Ectodermal cell (in vitro differentiated cells): Measurements from ENCODE around the gene ARL17A.
"Not testable (repeated sequence)": the region's sequence is repeated elsewhere in the genome, so short reads cannot be mapped to it uniquely, and the experiment has no call there.

Source experiments
- H3K27ac ChIP-seq: 2 replicates; pipeline ENCODE4 v1.7.0; 2013; ENCODE audit warnings: mild to moderate bottlenecking, low read depth, low read length; ENCODE audit not compliant: insufficient read depth, poor library complexity, severe bottlenecking
- H3K27me3 ChIP-seq: 2 replicates; pipeline ENCODE4 v1.7.0; 2013; ENCODE audit warnings: mild to moderate bottlenecking, low read length; ENCODE audit not compliant: insufficient read depth, control insufficient read depth, poor library complexity, severe bottlenecking
- H3K36me3 ChIP-seq: one replicate; pipeline ENCODE4 v1.7.0; 2013; ENCODE audit warnings: low read length; ENCODE audit not compliant: control insufficient read depth, insufficient read depth
- H3K4me1 ChIP-seq: one replicate; pipeline ENCODE4 v1.7.0; 2013; ENCODE audit warnings: low read length; ENCODE audit not compliant: control insufficient read depth, insufficient read depth
- H3K4me3 ChIP-seq: 2 replicates; pipeline ENCODE4 v1.7.0; 2013; ENCODE audit warnings: low read depth, low read length, control low read depth; ENCODE audit not compliant: insufficient read depth
- H3K9me3 ChIP-seq: 2 replicates; pipeline ENCODE4 v1.7.0; 2013; ENCODE audit warnings: mild to moderate bottlenecking, low read length, moderate library complexity; ENCODE audit not compliant: control insufficient read depth
- WGBS, 2 experiments: methylation state at CpG; one replicate each; pipeline ENCODE4 v1.1.7; 2013; ENCODE audit warnings: missing lambda C conversion rate in 2 of 2; 5-methylcytosine and 5-hydroxymethylcytosine counted together

Gene ARL17A

DNA sequence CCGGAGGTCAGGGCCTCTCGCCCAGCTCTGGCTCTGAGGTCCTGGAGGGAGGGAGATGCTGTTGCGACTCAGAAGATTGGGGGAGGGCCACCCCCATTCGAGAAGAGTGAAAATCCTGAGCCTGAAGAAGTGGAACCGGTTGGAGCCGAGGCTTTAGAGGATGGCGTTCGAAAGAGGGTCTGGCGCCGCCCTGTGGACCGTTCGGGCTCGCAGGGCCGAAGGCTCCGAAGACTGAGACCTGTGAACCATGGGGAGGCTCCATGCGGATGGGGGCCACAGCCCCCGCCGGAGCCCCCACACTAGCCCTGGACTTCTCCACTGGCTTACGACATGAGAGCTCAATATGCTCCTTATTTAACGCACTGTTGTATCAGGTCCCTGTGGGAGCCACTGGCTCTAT, 20.3 kb downstream of the ARL17A start:
- H3K27me3 ChIP-seq, H3K4me1 ChIP-seq, H3K4me3 ChIP-seq, H3K27ac ChIP-seq, H3K9me3 ChIP-seq, H3K36me3 ChIP-seq: not testable (repeated sequence)
- WGBS, 2 experiments: no CpG with 5 or more reads among the region's 20 CpGs

- not testable (repeated sequence) for H3K9me3 ChIP-seq, H3K27ac ChIP-seq, H3K4me3 ChIP-seq, H3K36me3 ChIP-seq, H3K4me1 ChIP-seq, H3K27me3 ChIP-seq
- 97 to 98% methylated on average over 7 to 9 of the region's 10 CpGs for WGBS, 2 experiments
These were observed 30.9 kb downstream of the ARL17A start for GRCh38 chr17:46548607-46549006.

- H3K36me3 ChIP-seq, H3K27ac ChIP-seq, H3K4me1 ChIP-seq, H3K4me3 ChIP-seq, H3K27me3 ChIP-seq, H3K9me3 ChIP-seq: not testable (repeated sequence)
- WGBS, 2 experiments: 92 to 93% methylated on average over 17 to 19 of the region's 22 CpGs
These were observed 44.8 kb downstream of the ARL17A start for GRCh38 chr17:46534716-46535115.

GRCh38 chr17:46512168-46512567, 67.3 kb downstream of the ARL17A start, which contains the start of gene LRRC37A2:
LRRC37A2 (plus strand) TSS chr17:46512468; CDS start chr17:46512713, 245 bp downstream.
- H3K27ac ChIP-seq, H3K4me3 ChIP-seq, H3K4me1 ChIP-seq, H3K27me3 ChIP-seq, H3K36me3 ChIP-seq, H3K9me3 ChIP-seq: not testable (repeated sequence)
- WGBS, 2 experiments: no CpG with 5 or more reads among the region's 11 CpGs

DNA sequence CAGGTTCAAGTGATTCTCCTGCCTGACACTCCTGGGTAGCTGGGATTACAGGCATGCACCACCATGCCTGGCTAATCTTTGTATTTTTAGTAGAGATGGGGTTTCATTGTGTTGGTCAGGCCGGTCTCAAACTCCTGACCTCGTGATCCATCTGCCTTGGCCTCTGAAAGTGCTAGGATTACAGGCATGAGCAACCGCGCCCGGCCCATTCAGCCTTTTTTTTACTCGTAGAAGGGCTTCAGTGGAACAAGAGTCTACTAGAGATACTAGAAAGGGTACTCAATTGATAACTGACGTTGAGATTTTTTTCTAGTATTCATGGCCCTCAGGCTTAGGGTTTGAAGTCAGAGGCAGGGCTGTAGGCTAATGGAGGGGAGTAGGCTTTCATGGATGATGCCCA, 73.6 kb downstream of the ARL17A start:
- H3K27ac ChIP-seq, H3K9me3 ChIP-seq, H3K27me3 ChIP-seq, H3K4me3 ChIP-seq, H3K36me3 ChIP-seq, H3K4me1 ChIP-seq: not testable (repeated sequence)
- 90 to 94% methylated on average over 5 of the region's 7 CpGs for WGBS, 2 experiments

GRCh38 chr17:46499437-46500139, 79.9 kb downstream of the ARL17A start:
- no CpG with 5 or more reads among the region's 6 CpGs for WGBS, 2 experiments
- H3K4me3 ChIP-seq: not testable (repeated sequence)

GRCh38 chr17:46492021-46492420, 87.5 kb downstream of the ARL17A start:
- H3K9me3 ChIP-seq, H3K4me3 ChIP-seq, H3K36me3 ChIP-seq, H3K27me3 ChIP-seq, H3K27ac ChIP-seq, H3K4me1 ChIP-seq: not testable (repeated sequence)
- 96% methylated on average over 7 to 12 of the region's 16 CpGs for WGBS, 2 experiments

More at GRCh38 chr17:46499437-46500139, 79.9 kb downstream of the ARL17A start:
- H3K27me3 ChIP-seq, H3K9me3 ChIP-seq, H3K36me3 ChIP-seq, H3K27ac ChIP-seq, H3K4me1 ChIP-seq: not testable (repeated sequence)

DNA sequence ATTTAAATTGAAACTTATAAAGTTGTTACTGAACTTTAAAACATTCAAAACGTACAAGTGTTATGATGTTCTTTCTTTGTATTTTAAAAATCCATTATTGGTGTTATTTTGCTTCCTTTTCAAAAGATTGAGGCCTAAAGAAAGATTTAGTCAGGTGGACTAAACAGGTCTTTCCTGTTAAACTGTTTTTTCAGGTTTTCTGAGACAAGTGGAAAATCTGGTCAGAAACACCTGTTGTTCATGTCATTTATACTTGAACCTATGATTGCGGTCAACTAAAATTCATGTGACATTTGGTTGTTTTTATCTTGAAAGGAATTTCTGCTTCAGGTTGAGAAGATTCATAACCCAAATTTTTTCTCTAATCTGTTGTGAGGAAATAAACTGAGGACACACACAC, 98.2 kb downstream of the ARL17A start:
- no CpG with 5 or more reads among the region's 2 CpGs for WGBS, 2 experiments
- H3K27ac ChIP-seq, H3K36me3 ChIP-seq, H3K27me3 ChIP-seq, H3K4me3 ChIP-seq, H3K9me3 ChIP-seq, H3K4me1 ChIP-seq: not testable (repeated sequence)

- not testable (repeated sequence) for H3K4me1 ChIP-seq, H3K4me3 ChIP-seq, H3K36me3 ChIP-seq, H3K9me3 ChIP-seq, H3K27me3 ChIP-seq, H3K27ac ChIP-seq
- whole genome bisulfite sequencing, 2 experiments: no CpG with 5 or more reads among the region's 3 CpGs
These were observed 100.7 kb downstream of the ARL17A start for GRCh38 chr17:46478823-46479222.

GRCh38 chr17:46475583-46475982, 103.9 kb downstream of the ARL17A start:
- H3K4me3 ChIP-seq, H3K27me3 ChIP-seq, H3K4me1 ChIP-seq, H3K27ac ChIP-seq, H3K36me3 ChIP-seq, H3K9me3 ChIP-seq: not testable (repeated sequence)
- no CpG with 5 or more reads among the region's 2 CpGs for WGBS, 2 experiments

GRCh38 chr17:46474489-46474888, 105.0 kb downstream of the ARL17A start:
- H3K4me3 ChIP-seq, H3K4me1 ChIP-seq, H3K9me3 ChIP-seq, H3K27me3 ChIP-seq, H3K36me3 ChIP-seq, H3K27ac ChIP-seq: not testable (repeated sequence)
- no CpG with 5 or more reads among the region's 3 CpGs for WGBS, 2 experiments
